Measurements from ENCODE around the gene NAT9. TPM values are rescaled to one million over a fixed set of nuclear protein-coding genes. Genes with fewer than 3 reads are reported as not detected.

NAT9 gene
- total RNA-seq, 1 donor from 2014 or later = 48.6 TPM

- peaks cover 21% of the 10 kb centered on the region for H3K27me3 ChIP-seq (ENCODE audit: low read depth)
- H3K4me3 ChIP-seq = no peak overlapping the region
- no peak overlapping the region for H3K27ac ChIP-seq
- intact Hi-C loops (cut with DNase I) = no loop called here
- ATAC-seq (no peak), DNase-seq (no peak)
- TF ChIP-seq CTCF (IDR thresholded peaks at IDR 0.05) = no peak
- H3K4me1 ChIP-seq = peaks cover 74% of the 10 kb centered on the region
- no peaks in the 10 kb centered on the region for H3K36me3 ChIP-seq
- H3K9me3 ChIP-seq = no peaks in the 10 kb centered on the region
Observed at GRCh38 chr17:74742978-74743545, 33.1 kb downstream of the NAT9 start.

GRCh38 chr17:74742153-74742515 is 34.0 kb downstream of the NAT9 start:
- intact Hi-C loops (cut with DNase I) = no loop called here
- H3K27me3 ChIP-seq (ENCODE audit: low read depth) = peaks cover 31% of the 10 kb centered on the region
- H3K9me3 ChIP-seq = no peaks in the 10 kb centered on the region
- DNase-seq (no peak), ATAC-seq (no peak)
- H3K4me1 ChIP-seq = peaks cover 74% of the 10 kb centered on the region
- no peak for TF ChIP-seq CTCF (IDR thresholded peaks at IDR 0.05)
- no peaks in the 10 kb centered on the region for H3K36me3 ChIP-seq
- no peak overlapping the region for H3K4me3 ChIP-seq
- peak overlapping the region; percentile 46 for H3K27ac ChIP-seq

GRCh38 chr17:74740641-74741387 is 35.3 kb downstream of the NAT9 start:
- TF ChIP-seq CTCF (IDR thresholded peaks at IDR 0.05) = no peak
- intact Hi-C loops (cut with DNase I) = no loop called here
- H3K27ac ChIP-seq = no peak overlapping the region
- H3K4me1 ChIP-seq = peaks cover 74% of the 10 kb centered on the region
- H3K27me3 ChIP-seq (ENCODE audit: low read depth) = peaks cover 31% of the 10 kb centered on the region
- no peak overlapping the region for H3K4me3 ChIP-seq
- H3K9me3 ChIP-seq = no peaks in the 10 kb centered on the region
- H3K36me3 ChIP-seq = no peaks in the 10 kb centered on the region
- ATAC-seq = no peak
- no peak for DNase-seq

- ATAC-seq = no peak
- Histone ChIP-seq H3K36me3 (no peaks in the 10 kb centered on the region), H3K4me3 (no peak overlapping the region), H3K27me3 (ENCODE audit: low read depth) (peaks cover 31% of the 10 kb centered on the region), H3K4me1 (peaks cover 67% of the 10 kb centered on the region), H3K9me3 (no peaks in the 10 kb centered on the region), H3K27ac (no peak overlapping the region)
- no peak for DNase-seq
- TF ChIP-seq CTCF (IDR thresholded peaks at IDR 0.05) = no peak
- intact Hi-C loops (cut with DNase I) = no loop called here
Observed at GRCh38 chr17:74740173-74740572, 36.0 kb downstream of the NAT9 start.

GRCh38 chr17:74739227-74739831 is 36.8 kb downstream of the NAT9 start:
- H3K27ac ChIP-seq = no peak overlapping the region
- ATAC-seq (no peak), DNase-seq (no peak)
- peaks cover 59% of the 10 kb centered on the region for H3K4me1 ChIP-seq
- peaks cover 31% of the 10 kb centered on the region for H3K27me3 ChIP-seq (ENCODE audit: low read depth)
- TF ChIP-seq CTCF (IDR thresholded peaks at IDR 0.05) = no peak
- H3K9me3 ChIP-seq = no peaks in the 10 kb centered on the region
- intact Hi-C loops (cut with DNase I) = no loop called here
- no peaks in the 10 kb centered on the region for H3K36me3 ChIP-seq
- H3K4me3 ChIP-seq = no peak overlapping the region
